GM21367 (cell line): ENCODE results near the gene INPP4B.

Source experiments
- ATAC-seq: cut with Tn5 transposase; IDR thresholded peaks from one replicate; pipeline ENCODE4 v1.9.1; 2021; ENCODE audit not compliant: unreplicated experiment

The INPP4B gene

GRCh38 chr4:142168181-142168580 lies 677.9 kb downstream of the INPP4B start:
- ATAC-seq = no peak

GRCh38 chr4:142164767-142165500 lies 681.2 kb downstream of the INPP4B start:
- ATAC-seq = no peak

- ATAC-seq = no peak
Measured at GRCh38 chr4:142161086-142161485, 685.0 kb downstream of the INPP4B start.

GRCh38 chr4:142160509-142160908 lies 685.6 kb downstream of the INPP4B start:
- ATAC-seq = no peak

- no peak for ATAC-seq
Measured at GRCh38 chr4:142158980-142159379, 687.1 kb downstream of the INPP4B start.

GRCh38 chr4:142156256-142156655 lies 689.8 kb downstream of the INPP4B start:
- no peak for ATAC-seq

GRCh38 chr4:142155347-142155746 lies 690.8 kb downstream of the INPP4B start:
- no peak for ATAC-seq

GRCh38 chr4:142150483-142150882 lies 695.6 kb downstream of the INPP4B start:
- no peak for ATAC-seq

GRCh38 chr4:142144813-142145212 lies 701.3 kb downstream of the INPP4B start:
- ATAC-seq = no peak

GRCh38 chr4:142142366-142143054 lies 703.6 kb downstream of the INPP4B start:
- ATAC-seq = no peak

GRCh38 chr4:142141224-142141623 lies 704.9 kb downstream of the INPP4B start:
- ATAC-seq = no peak

GRCh38 chr4:142130666-142131065 lies 715.4 kb downstream of the INPP4B start:
- ATAC-seq = no peak

GRCh38 chr4:142129931-142130330 lies 716.2 kb downstream of the INPP4B start:
- ATAC-seq = no peak

GRCh38 chr4:142129473-142129872 lies 716.6 kb downstream of the INPP4B start:
- ATAC-seq = no peak

GRCh38 chr4:142128529-142128928 lies 717.6 kb downstream of the INPP4B start:
- ATAC-seq = no peak

GRCh38 chr4:142126890-142127497 lies 719.1 kb downstream of the INPP4B start:
- ATAC-seq = peak; percentile 76

GRCh38 chr4:142124874-142125273 lies 721.2 kb downstream of the INPP4B start:
- ATAC-seq = no peak

GRCh38 chr4:142121448-142122350 lies 724.4 kb downstream of the INPP4B start:
- no peak for ATAC-seq

GRCh38 chr4:142120921-142121320 lies 725.2 kb downstream of the INPP4B start:
- ATAC-seq = no peak

GRCh38 chr4:142112451-142112850 lies 733.6 kb downstream of the INPP4B start:
- no peak for ATAC-seq

- no peak for ATAC-seq
Measured at GRCh38 chr4:142110136-142110535, 736.0 kb downstream of the INPP4B start.
